K562 (cell line): ENCODE measurements around the gene LSP1. TPM values are rescaled to one million over a fixed set of nuclear protein-coding genes. Genes with fewer than 3 reads are reported as not detected.

Source experiments
- ATAC-seq: fragments of 200-7000 bp; cut with Tn5 transposase; 3 replicates; pipeline ENCODE4 v1.9.1; 2020; ENCODE audit warnings: moderate library complexity
- BruUV-seq: library from RNA; stranded (reverse); fragments of 400-500 nt; replicated peaks from 2 replicates; lab custom pipeline; 2021; lab: Mats Ljungman, UMichigan
- CTCF ChIA-PET: fragments of 300-600 bp; formaldehyde crosslinking; extraction: SDS; loops from one replicate; lab custom pipeline; 2021; ENCODE audit warnings: low intra/inter-chr PET ratio; lab: Yijun Ruan, JAX
- POLR2A ChIA-PET: fragments of 300-600, 350-650 bp; sonication (Branson Sonifier 250); formaldehyde crosslinking; extraction: SDS; loops from one replicate; lab custom pipeline; 2021; ENCODE audit warnings: antibody characterized with exemption, inconsistent platforms; lab: Yijun Ruan, JAX
- DNase-seq, 4 experiments: peaks; one replicate each; pipeline versions ENCODE4 v3.0.0 to v3.0.0-alpha.2; 2011 to 2018; ENCODE audit warnings: low spot score in 3 of 4, mixed read lengths in 3 of 4; ENCODE audit errors: extremely low read depth in 1 of 4
- FAIRE-seq: peaks from 2 replicates; lab custom pipeline; 2011; peaks lifted over from hg19 to GRCh38; lab: Jason Lieb, UNC
- H2AFZ ChIP-seq: 2 replicates; pipeline ENCODE4 v1.6.0; 2011; ENCODE audit warnings: low read depth, low read length, control low read depth, inconsistent platforms
- H3K27ac ChIP-seq: fragments of 200-600 bp; 3 replicates; pipeline ENCODE4 v1.8.0; 2011; ENCODE audit warnings: low read depth, mild to moderate bottlenecking, control low read depth, inconsistent platforms, low read length, moderate library complexity, mixed read lengths; ENCODE audit errors: extremely low read depth
- H3K27me3 ChIP-seq, 2 experiments: fragments of 300-600 bp in 1 of 2; 2 replicates in 1 of 2; 3 replicates in 1 of 2; pipeline versions ENCODE4 v1.6.0 to v1.8.0; 2011; ENCODE audit warnings: inconsistent platforms in 2 of 2, low read length in 2 of 2, mild to moderate bottlenecking in 1 of 2, mixed read lengths in 1 of 2, moderate library complexity in 1 of 2; ENCODE audit not compliant: control insufficient read depth in 2 of 2, insufficient read depth in 2 of 2
- H3K36me3 ChIP-seq: fragments of 300-600 bp; 3 replicates; pipeline ENCODE4 v1.8.0; 2011; ENCODE audit warnings: mild to moderate bottlenecking, low read length, inconsistent platforms; ENCODE audit not compliant: control insufficient read depth, insufficient read depth
- H3K4me1 ChIP-seq, 2 experiments: fragments of 200-600 bp in 1 of 2; replicated peaks in 1 of 2; 2 replicates in 1 of 2; 3 replicates in 1 of 2; pipeline versions ENCODE4 v1.5.1 to v1.8.0; 2011; ENCODE audit warnings: inconsistent platforms in 2 of 2, low read length in 2 of 2, mild to moderate bottlenecking in 1 of 2, mixed read lengths in 1 of 2, moderate library complexity in 1 of 2; ENCODE audit not compliant: control insufficient read depth in 2 of 2, insufficient read depth in 2 of 2
- H3K4me2 ChIP-seq: 2 replicates; pipeline ENCODE4 v1.6.1; 2011; ENCODE audit warnings: low read length, control low read depth, inconsistent platforms, mixed read lengths; ENCODE audit not compliant: insufficient read depth
- H3K4me3 ChIP-seq: fragments of 200-600 bp; sonication (generic), shearing (Covaris generic); 2 replicates; pipeline ENCODE4 v1.5.1; 2016; ENCODE audit warnings: control low read depth, inconsistent platforms
- H3K79me2 ChIP-seq: fragments of 200-600 bp; 3 replicates; pipeline ENCODE4 v1.8.0; 2011; ENCODE audit warnings: low read length, inconsistent platforms; ENCODE audit not compliant: control insufficient read depth, insufficient read depth
- H3K9ac ChIP-seq, 2 experiments: 2 replicates each; pipeline versions ENCODE4 v1.6.0 to v1.6.1; 2011; ENCODE audit warnings: low read depth in 2 of 2, low read length in 2 of 2, control low read depth in 1 of 2, inconsistent platforms in 1 of 2, mild to moderate bottlenecking in 1 of 2, mixed read lengths in 1 of 2; ENCODE audit not compliant: insufficient read depth in 1 of 2
- H3K9me1 ChIP-seq: one replicate; pipeline ENCODE4 v1.6.0; 2011; ENCODE audit warnings: inconsistent platforms, mild to moderate bottlenecking, low read length, moderate library complexity; ENCODE audit not compliant: control insufficient read depth, insufficient read depth
- H3K9me3 ChIP-seq: replicated peaks from 2 replicates; pipeline ENCODE4 v1.5.1; 2011; ENCODE audit warnings: low read depth, low read length, inconsistent platforms; ENCODE audit not compliant: control insufficient read depth, insufficient read depth
- H4K20me1 ChIP-seq: replicated peaks from 2 replicates; pipeline ENCODE4 v1.6.1; 2011; ENCODE audit warnings: low read length, inconsistent platforms, mixed read lengths; ENCODE audit not compliant: control insufficient read depth, insufficient read depth
- CBFB ChIP-seq: sonication (generic); formaldehyde crosslinking; IDR thresholded peaks from 2 replicates; pipeline ENCODE4 v1.4.0; 2020; ENCODE audit warnings: mild to moderate bottlenecking, missing genetic modification reagents
- ESRRB ChIP-seq: fragments of 250-450 bp; sonication (Bioruptor Pico); IDR thresholded peaks from 2 replicates; pipeline ENCODE4 v1.5.0; 2020; ENCODE audit warnings: mild to moderate bottlenecking, moderate library complexity, borderline replicate concordance
- ETV1 ChIP-seq: fragments of 450-650 bp; conservative IDR thresholded peaks from 2 replicates; pipeline ENCODE4 v1.6.1; 2016; ENCODE audit warnings: missing genetic modification characterization, control low read depth, low read depth, missing compliant biosample characterization
- JUND ChIP-seq, 2 experiments: IDR thresholded peaks; 2 replicates in 1 of 2; 3 replicates in 1 of 2; pipeline ENCODE4 v1.6.1; 2011; ENCODE audit warnings: borderline replicate concordance in 2 of 2, low read depth in 2 of 2, low read length in 2 of 2, improper control_type of control experiment in 1 of 2, missing biosample characterization in 1 of 2, missing genetic modification characterization in 1 of 2, missing genetic modification reagents in 1 of 2
- MTA1 ChIP-seq: fragments of 450-650 bp; IDR thresholded peaks from 2 replicates; pipeline ENCODE4 v1.6.1; 2017; ENCODE audit warnings: borderline replicate concordance
- MTF1 ChIP-seq: fragments of 250-450 bp; sonication (Bioruptor Pico); IDR thresholded peaks from 2 replicates; pipeline ENCODE4 v1.9.0; 2021; ENCODE audit warnings: moderate library complexity, mild to moderate bottlenecking, inconsistent platforms, borderline replicate concordance
- RBM14 ChIP-seq: fragments of 200-400 bp; formaldehyde crosslinking; IDR thresholded peaks from 2 replicates; pipeline ENCODE4 v1.6.1; 2018; ENCODE audit warnings: low read depth, mild to moderate bottlenecking, low read length, moderate library complexity, borderline replicate concordance; ENCODE audit not compliant: insufficient read depth
- SLC30A9 ChIP-seq: fragments of 250-450 bp; sonication (Bioruptor Pico); IDR thresholded peaks from 2 replicates; pipeline ENCODE4 v1.8.0; 2022; ENCODE audit warnings: mild to moderate bottlenecking, moderate library complexity
- SMAD3 ChIP-seq: fragments of 450-650 bp; formaldehyde crosslinking; conservative IDR thresholded peaks from 2 replicates; pipeline ENCODE4 v1.4.0; 2020; ENCODE audit warnings: mild to moderate bottlenecking
- TGIF2 ChIP-seq: sonication (generic); formaldehyde crosslinking; IDR thresholded peaks from 2 replicates; pipeline ENCODE4 v1.8.1; 2022; ENCODE audit warnings: mild to moderate bottlenecking, missing genetic modification reagents, moderate library complexity
- TRIM24 ChIP-seq, 2 experiments: fragments of 450-650 bp; IDR thresholded peaks; 2 replicates each; pipeline ENCODE4 v1.6.1; 2016
- ZNF24 ChIP-seq: fragments of 450-650 bp; IDR thresholded peaks from 2 replicates; pipeline ENCODE4 v1.6.1; 2016
- ZNF316 ChIP-seq: fragments of 450-650 bp; IDR thresholded peaks from 2 replicates; pipeline ENCODE4 v1.6.1; 2016
- ZNF778 ChIP-seq: fragments of 450-650 bp; formaldehyde crosslinking; IDR thresholded peaks from 2 replicates; pipeline ENCODE4 v1.4.0; 2020; ENCODE audit warnings: mild to moderate bottlenecking, moderate library complexity
- ZZZ3 ChIP-seq: fragments of 450-650 bp; IDR thresholded peaks from 2 replicates; pipeline ENCODE4 v1.6.1; 2016; ENCODE audit warnings: antibody characterized with exemption, mild to moderate bottlenecking, moderate library complexity
- WGBS: fragments of 100-300 bp; shearing (Covaris generic); methylation state at CpG from one replicate; pipeline ENCODE4 v1.1.6; 2016; ENCODE audit warnings: low coverage, mixed read lengths; ENCODE audit not compliant: insufficient coverage; ENCODE audit errors: missing lambda C conversion rate; 5-methylcytosine and 5-hydroxymethylcytosine counted together
- in situ Hi-C: fragments of 300-500 bp; cut with MboI; formaldehyde crosslinking; loops from 4 replicates; pipeline ENCODE4 v1.15.0; 2018; ENCODE audit warnings: inconsistent platforms, mixed read lengths
- intact Hi-C: fragments of 100-400 bp; cut with micrococcal nuclease; formaldehyde crosslinking; loops from 2 replicates; pipeline ENCODE4 v1.14.2; 2022
- polyA plus RNA-seq, 8 experiments: library from polyadenylated mRNA; depleted of rRNA in 4 of 8; stranded (reverse) in 5 of 8; unstranded in 3 of 8; fragments of >200 nt; fragmentation: Nextera tagmentation in 2 of 8; fragmentation: Illumina TruSeq in 1 of 8; extraction: Ambion mirVana in 2 of 8; extraction: Trizol in 1 of 8; gene quantifications; 2 replicates each; pipeline versions ENCODE4 v1.2.1 to v1.2.3, GENCODE V29; 2011 to 2014; ENCODE audit warnings: inconsistent platforms in 1 of 8, missing spikeins in 1 of 8
- total RNA-seq, 7 experiments: library from RNA; depleted of rRNA in 6 of 7; stranded (reverse); fragments of >200 nt in 6 of 7; fragmentation: Illumina TruSeq in 2 of 7; extraction: Trizol in 2 of 7; gene quantifications; 2 replicates each; pipeline versions ENCODE4 v1.2.1 to v1.2.3, GENCODE V29; 2011 to 2021; ENCODE audit warnings: low replicate concordance in 1 of 7
- TF ChIP-seq, protein P1 (sequence below): fragments of 250-450 bp; sonication (Bioruptor Pico); IDR thresholded peaks from 2 replicates; pipeline ENCODE4 v1.5.0; 2022; ENCODE audit warnings: mild to moderate bottlenecking
- TF ChIP-seq, protein P2 (sequence below): IDR thresholded peaks from 2 replicates; pipeline ENCODE4 v1.6.1; 2016; ENCODE audit warnings: missing genetic modification characterization, missing compliant biosample characterization
- TF ChIP-seq, protein P3 (sequence below): fragments of 450-650 bp; formaldehyde crosslinking; IDR thresholded peaks from 2 replicates; pipeline ENCODE4 v1.4.0; 2022; ENCODE audit warnings: missing genetic modification characterization

Gene LSP1
- total and polyA plus RNA-seq, 9 of the 15 experiments (the other 6 are each of a cell fraction or from before 2014, with no cell fraction given): 0.08 to 2.9 (median 0.65) TPM; not detected in 2

DNA sequence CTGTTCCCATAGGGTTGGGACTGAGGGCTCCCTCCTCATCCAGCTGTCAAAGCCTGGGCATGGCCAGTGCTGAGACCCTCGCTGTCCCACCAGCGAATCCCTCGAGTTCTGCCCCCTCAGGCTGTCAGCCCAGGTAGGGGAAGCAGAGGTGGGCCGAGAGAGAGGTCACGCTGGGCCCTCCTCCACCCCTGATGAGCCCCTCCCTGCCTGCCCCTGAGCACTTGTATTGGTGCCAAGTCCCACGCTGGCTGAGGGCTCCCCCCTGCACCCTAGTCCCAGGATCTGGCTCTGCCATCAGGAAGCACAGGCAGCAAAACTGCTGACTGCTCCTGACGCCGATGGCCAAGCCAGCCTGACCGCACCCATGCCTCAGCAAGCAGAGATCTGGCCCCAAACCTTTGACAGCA lies 35.5 kb downstream of the LSP1 start:
- H3K4me3 ChIP-seq: no peak overlapping the region
- no peak for FAIRE-seq
- H2AFZ ChIP-seq: no peak overlapping the region
- no peak overlapping the region for H3K4me2 ChIP-seq
- no peak for DNase-seq
- no peak overlapping the region for H3K9ac ChIP-seq
- no peak for ATAC-seq
- TF ChIP-seq MTA1 (no peak), MTF1 (CRISPR knock-in tag) (no peak), ETV1 (no peak), TRIM24 (IDR thresholded peaks at IDR 0.05) (no peak), ZNF778 (CRISPR knock-in tag) (no peak), CBFB (CRISPR knock-in tag) (no peak), ZNF24 (no peak), JUND (IDR thresholded peaks at IDR 0.05; ENCODE audit: borderline replicate concordance, low read depth, low read length) (no peak), JUND (tag; IDR thresholded peaks at IDR 0.05; ENCODE audit: borderline replicate concordance, low read depth, low read length) (no peak), SLC30A9 (CRISPR knock-in tag) (no peak), TGIF2 (CRISPR knock-in tag) (no peak), SMAD3 (CRISPR knock-in tag) (no peak), ZZZ3 (no peak), ZNF316 (no peak), RBM14 (no peak), ESRRB (CRISPR knock-in tag) (no peak)
- TF ChIP-seq, protein P1, sequence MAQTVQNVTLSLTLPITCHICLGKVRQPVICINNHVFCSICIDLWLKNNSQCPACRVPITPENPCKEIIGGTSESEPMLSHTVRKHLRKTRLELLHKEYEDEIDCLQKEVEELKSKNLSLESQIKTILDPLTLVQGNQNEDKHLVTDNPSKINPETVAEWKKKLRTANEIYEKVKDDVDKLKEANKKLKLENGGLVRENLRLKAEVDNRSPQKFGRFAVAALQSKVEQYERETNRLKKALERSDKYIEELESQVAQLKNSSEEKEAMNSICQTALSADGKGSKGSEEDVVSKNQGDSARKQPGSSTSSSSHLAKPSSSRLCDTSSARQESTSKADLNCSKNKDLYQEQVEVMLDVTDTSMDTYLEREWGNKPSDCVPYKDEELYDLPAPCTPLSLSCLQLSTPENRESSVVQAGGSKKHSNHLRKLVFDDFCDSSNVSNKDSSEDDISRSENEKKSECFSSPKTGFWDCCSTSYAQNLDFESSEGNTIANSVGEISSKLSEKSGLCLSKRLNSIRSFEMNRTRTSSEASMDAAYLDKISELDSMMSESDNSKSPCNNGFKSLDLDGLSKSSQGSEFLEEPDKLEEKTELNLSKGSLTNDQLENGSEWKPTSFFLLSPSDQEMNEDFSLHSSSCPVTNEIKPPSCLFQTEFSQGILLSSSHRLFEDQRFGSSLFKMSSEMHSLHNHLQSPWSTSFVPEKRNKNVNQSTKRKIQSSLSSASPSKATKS (CRISPR knock-in tag): no peak
- TF ChIP-seq, protein P2, sequence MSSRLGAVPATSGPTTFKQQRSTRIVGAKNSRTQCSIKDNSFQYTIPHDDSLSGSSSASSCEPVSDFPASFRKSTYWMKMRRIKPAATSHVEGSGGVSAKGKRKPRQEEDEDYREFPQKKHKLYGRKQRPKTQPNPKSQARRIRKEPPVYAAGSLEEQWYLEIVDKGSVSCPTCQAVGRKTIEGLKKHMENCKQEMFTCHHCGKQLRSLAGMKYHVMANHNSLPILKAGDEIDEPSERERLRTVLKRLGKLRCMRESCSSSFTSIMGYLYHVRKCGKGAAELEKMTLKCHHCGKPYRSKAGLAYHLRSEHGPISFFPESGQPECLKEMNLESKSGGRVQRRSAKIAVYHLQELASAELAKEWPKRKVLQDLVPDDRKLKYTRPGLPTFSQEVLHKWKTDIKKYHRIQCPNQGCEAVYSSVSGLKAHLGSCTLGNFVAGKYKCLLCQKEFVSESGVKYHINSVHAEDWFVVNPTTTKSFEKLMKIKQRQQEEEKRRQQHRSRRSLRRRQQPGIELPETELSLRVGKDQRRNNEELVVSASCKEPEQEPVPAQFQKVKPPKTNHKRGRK (tag): no peak
- TF ChIP-seq, protein P3, sequence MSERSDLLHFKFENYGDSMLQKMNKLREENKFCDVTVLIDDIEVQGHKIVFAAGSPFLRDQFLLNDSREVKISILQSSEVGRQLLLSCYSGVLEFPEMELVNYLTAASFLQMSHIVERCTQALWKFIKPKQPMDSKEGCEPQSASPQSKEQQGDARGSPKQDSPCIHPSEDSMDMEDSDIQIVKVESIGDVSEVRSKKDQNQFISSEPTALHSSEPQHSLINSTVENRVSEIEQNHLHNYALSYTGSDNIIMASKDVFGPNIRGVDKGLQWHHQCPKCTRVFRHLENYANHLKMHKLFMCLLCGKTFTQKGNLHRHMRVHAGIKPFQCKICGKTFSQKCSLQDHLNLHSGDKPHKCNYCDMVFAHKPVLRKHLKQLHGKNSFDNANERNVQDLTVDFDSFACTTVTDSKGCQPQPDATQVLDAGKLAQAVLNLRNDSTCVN (CRISPR knock-in tag): no peak
- no peaks in the 10 kb centered on the region for H3K36me3 ChIP-seq
- H3K27ac ChIP-seq: no peak overlapping the region
- no peaks in the 10 kb centered on the region for H3K9me3 ChIP-seq
- peaks cover 8 to 45% of the 10 kb centered on the region in 2 experiments; a peak in 4 of 5 replicates for H3K27me3 ChIP-seq
- CTCF ChIA-PET: no interaction called here
- WGBS: 0% methylated on average over 4 of the region's 9 CpGs
- no peaks in the 10 kb centered on the region for H3K9me1 ChIP-seq
- in situ Hi-C loops (no loop called here), intact Hi-C loops (no loop called here)
- peaks cover 0 to 9% of the 10 kb centered on the region in 2 experiments; a peak in 1 of 5 replicates for H3K4me1 ChIP-seq
- BruUV-seq: no TSS peak
- POLR2A ChIA-PET: interaction anchor here (0.7 kb wide), 1 partner anchor 34 kb away, joined by 3 read pairs; no protein-coding TSS in a partner anchor
- no peaks in the 10 kb centered on the region for H3K79me2 ChIP-seq
- H4K20me1 ChIP-seq: peaks cover 4% of the 10 kb centered on the region
